Kidney (tissue), 14 donors: ENCODE data around the gene STK33. TPM values are rescaled to one million over a fixed set of nuclear protein-coding genes. Genes with fewer than 3 reads are reported as not detected.

Experiments used
- DNase-seq, 5 donors: peaks; one replicate each; pipeline ENCODE4 v3.0.0-alpha.2; 2013 to 2020
- FAIRE-seq: peaks from 2 replicates; lab custom pipeline; 2012; peaks lifted over from hg19 to GRCh38; lab: Jason Lieb, UNC
- H3K27ac ChIP-seq, 2 donors: one replicate each; pipeline ENCODE4 v1.7.0; 2013; ENCODE audit warnings: low read depth in 2 of 2, low read length in 2 of 2, inconsistent platforms in 1 of 2
- H3K27me3 ChIP-seq: one replicate; pipeline ENCODE4 v1.7.1; 2013; ENCODE audit warnings: low read length, inconsistent platforms; ENCODE audit not compliant: control insufficient read depth, insufficient read depth
- H3K36me3 ChIP-seq, 3 donors: one replicate each; pipeline versions ENCODE4 v1.7.0 to v1.7.1; 2013; ENCODE audit warnings: low read length in 3 of 3, control low read depth in 1 of 3, inconsistent platforms in 1 of 3; ENCODE audit not compliant: insufficient read depth in 3 of 3, control insufficient read depth in 2 of 3
- H3K4me1 ChIP-seq, 3 donors: one replicate each; pipeline versions ENCODE4 v1.7.0 to v1.7.1; 2013; ENCODE audit warnings: low read length in 3 of 3, inconsistent platforms in 1 of 3, low read depth in 1 of 3; ENCODE audit not compliant: control insufficient read depth in 2 of 3, insufficient read depth in 2 of 3
- H3K4me3 ChIP-seq, 3 donors: one replicate each; pipeline versions ENCODE4 v1.7.0 to v1.8.1; 2013; ENCODE audit warnings: low read length in 3 of 3, control low read depth in 1 of 3, inconsistent platforms in 1 of 3
- H3K9ac ChIP-seq, 3 donors: one replicate each; pipeline versions ENCODE4 v1.7.0 to v1.7.1; 2013; ENCODE audit warnings: low read length in 3 of 3, control low read depth in 1 of 3, inconsistent platforms in 1 of 3
- H3K9me3 ChIP-seq, 3 donors: one replicate each; pipeline versions ENCODE4 v1.7.0 to v1.7.1; 2013; ENCODE audit warnings: low read length in 3 of 3, control low read depth in 1 of 3, inconsistent platforms in 1 of 3; ENCODE audit not compliant: control insufficient read depth in 2 of 3, insufficient read depth in 1 of 3
- intact Hi-C: fragments of 100-400 bp; cut with DNase I; formaldehyde crosslinking; loops from one replicate; pipeline ENCODE4 v1.11.1; 2022
- polyA plus RNA-seq: library from polyadenylated mRNA; stranded (reverse); fragments of 350-450 nt; fragmentation: Illumina TruSeq; extraction: RNeasy Lipid Tissue Mini Kit (QIAGEN cat#74804); gene quantifications from one replicate; pipeline ENCODE4 v1.2.3, GENCODE V29; 2014; ENCODE audit warnings: low read depth, low replicate concordance; ENCODE audit not compliant: insufficient read depth
- total RNA-seq: library from RNA; stranded (reverse); fragmentation: NEBNext Ultra II Directional; extraction: Animal tissue kit (Norgen Biotek cat#: 25700); gene quantifications from one replicate; pipeline ENCODE4 v1.2.1, GENCODE V29; 2021
- TF ChIP-seq, protein P1 (sequence below): IDR thresholded peaks from 3 replicates; pipeline ENCODE4 v1.5.1; 2012; ENCODE audit warnings: mild to moderate bottlenecking, moderate library complexity, borderline replicate concordance; ENCODE audit not compliant: insufficient read depth; ENCODE audit errors: extremely low read depth
- donor health status: control.
- donor health status: control.
- donor health status: control.
- donor health status: control.
- donor health status: control.
- donor health status: DM: yes; HTN: yes; CAD: no.
- donor health status: Normal renal cell carcinoma (clear cell type).

STK33 gene
- total and polyA plus RNA-seq, 2 donors from 2014 or later, result 11.9 to 19.3 TPM

DNA sequence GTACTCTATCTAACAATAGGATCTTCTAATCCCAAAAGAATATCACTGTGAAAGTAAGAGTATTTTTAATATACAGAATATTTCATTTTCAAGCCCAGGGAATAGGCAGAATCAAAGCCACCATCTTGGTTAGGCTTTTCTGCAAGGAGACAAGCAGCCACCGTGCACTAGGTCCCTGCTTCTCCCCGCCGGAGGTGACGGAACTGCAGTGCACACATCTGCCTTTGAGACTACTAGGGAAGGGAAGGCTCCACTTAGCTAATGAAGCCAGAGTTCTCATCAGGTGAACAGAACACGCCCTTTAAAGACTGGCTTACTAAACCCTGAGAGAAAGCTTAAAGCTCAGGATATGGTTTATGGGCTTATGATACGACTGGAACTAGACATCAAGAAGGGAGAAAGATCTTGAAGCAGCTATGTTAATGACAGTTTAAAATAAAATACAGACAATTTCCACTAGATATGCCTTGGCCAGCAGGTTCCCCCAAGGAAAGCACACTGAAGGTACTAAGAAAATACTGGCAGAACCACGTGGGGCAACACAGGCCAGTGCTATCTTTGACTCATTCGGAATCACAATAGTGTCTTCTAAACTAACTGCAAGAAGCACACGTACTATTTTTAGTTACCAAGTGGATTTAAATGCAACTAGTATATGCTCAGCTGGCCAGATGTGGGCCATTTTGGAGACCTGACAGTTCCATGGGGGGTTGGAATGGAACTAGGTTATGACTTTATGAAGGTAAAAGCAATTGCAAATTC, 203.0 kb downstream of the STK33 start:
- Histone ChIP-seq H3K27ac (no peak overlapping the region), H3K27me3 (no peaks in the 10 kb centered on the region), H3K4me1 (peaks cover 0 to 2% (median 0%) of the 10 kb centered on the region in 3 donors), H3K4me3 (no peak overlapping the region), H3K9ac (no peak overlapping the region), H3K36me3 (no peaks in the 10 kb centered on the region), H3K9me3 (no peaks in the 10 kb centered on the region)
- TF ChIP-seq, protein P1, sequence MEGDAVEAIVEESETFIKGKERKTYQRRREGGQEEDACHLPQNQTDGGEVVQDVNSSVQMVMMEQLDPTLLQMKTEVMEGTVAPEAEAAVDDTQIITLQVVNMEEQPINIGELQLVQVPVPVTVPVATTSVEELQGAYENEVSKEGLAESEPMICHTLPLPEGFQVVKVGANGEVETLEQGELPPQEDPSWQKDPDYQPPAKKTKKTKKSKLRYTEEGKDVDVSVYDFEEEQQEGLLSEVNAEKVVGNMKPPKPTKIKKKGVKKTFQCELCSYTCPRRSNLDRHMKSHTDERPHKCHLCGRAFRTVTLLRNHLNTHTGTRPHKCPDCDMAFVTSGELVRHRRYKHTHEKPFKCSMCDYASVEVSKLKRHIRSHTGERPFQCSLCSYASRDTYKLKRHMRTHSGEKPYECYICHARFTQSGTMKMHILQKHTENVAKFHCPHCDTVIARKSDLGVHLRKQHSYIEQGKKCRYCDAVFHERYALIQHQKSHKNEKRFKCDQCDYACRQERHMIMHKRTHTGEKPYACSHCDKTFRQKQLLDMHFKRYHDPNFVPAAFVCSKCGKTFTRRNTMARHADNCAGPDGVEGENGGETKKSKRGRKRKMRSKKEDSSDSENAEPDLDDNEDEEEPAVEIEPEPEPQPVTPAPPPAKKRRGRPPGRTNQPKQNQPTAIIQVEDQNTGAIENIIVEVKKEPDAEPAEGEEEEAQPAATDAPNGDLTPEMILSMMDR, result no peak
- FAIRE-seq (no peak), DNase-seq (no peak)
- intact Hi-C loops, result no loop called here

- Histone ChIP-seq H3K4me1 (peaks cover 0 to 2% (median 0%) of the 10 kb centered on the region in 3 donors), H3K27ac (no peak overlapping the region), H3K27me3 (no peaks in the 10 kb centered on the region), H3K9me3 (no peaks in the 10 kb centered on the region), H3K4me3 (no peak overlapping the region), H3K36me3 (no peaks in the 10 kb centered on the region), H3K9ac (no peak overlapping the region)
- intact Hi-C loops, result no loop called here
- TF ChIP-seq, protein P1, result no peak
- DNase-seq (peak in 2 of 5 donors; percentile 44 to 70), FAIRE-seq (no peak)
Observed at GRCh38 chr11:8389029-8389996, 204.7 kb downstream of the STK33 start.

GRCh38 chr11:8387693-8388092, 206.3 kb downstream of the STK33 start:
- no peak overlapping the region for H3K9ac ChIP-seq
- H3K36me3 ChIP-seq, result no peaks in the 10 kb centered on the region
- no peak overlapping the region for H3K4me3 ChIP-seq
- no peak for FAIRE-seq
- peaks cover 0 to 2% (median 0%) of the 10 kb centered on the region in 3 donors for H3K4me1 ChIP-seq
- H3K27ac ChIP-seq, result no peak overlapping the region
- no peaks in the 10 kb centered on the region for H3K27me3 ChIP-seq
- TF ChIP-seq, protein P1, result no peak
- no peaks in the 10 kb centered on the region for H3K9me3 ChIP-seq
- intact Hi-C loops, result no loop called here
- no peak for DNase-seq
